H1 (cell line): ENCODE data around the gene GDPD2. TPM values are rescaled to one million over a fixed set of nuclear protein-coding genes. Genes with fewer than 3 reads are reported as not detected.

Source experiments
- CTCF ChIA-PET: fragments of 300-600 bp; sonication (Branson Sonifier 250); formaldehyde crosslinking; loops from one replicate; lab custom pipeline; 2021; ENCODE audit not compliant: partially characterized antibody; lab: Charles Lee
- POLR2A ChIA-PET: fragments of 300-600 bp; sonication (Branson Sonifier 250); formaldehyde crosslinking; loops from one replicate; lab custom pipeline; 2021; ENCODE audit warnings: inconsistent platforms; ENCODE audit not compliant: partially characterized antibody; lab: Charles Lee
- DNase-seq, 2 experiments: peaks; one replicate each; pipeline versions ENCODE4 v3.0.0 to v3.0.0-alpha.2; 2010 to 2022; ENCODE audit warnings: low spot score in 2 of 2, low read depth in 1 of 2, mixed read lengths in 1 of 2
- FAIRE-seq: peaks from 2 replicates; lab custom pipeline; 2011; peaks lifted over from hg19 to GRCh38; lab: Jason Lieb, UNC
- H2AFZ ChIP-seq: 2 replicates; pipeline ENCODE4 v1.8.1; 2012; ENCODE audit warnings: low read length, inconsistent platforms
- H2AK5ac ChIP-seq: 2 replicates; pipeline ENCODE4 v1.6.1; 2013; ENCODE audit warnings: low read depth, low read length
- H2BK120ac ChIP-seq: replicated peaks from 2 replicates; pipeline ENCODE3; 2013; ENCODE audit warnings: low read depth, low read length, inconsistent platforms
- H2BK12ac ChIP-seq: 2 replicates; pipeline ENCODE4 v1.6.1; 2013; ENCODE audit warnings: low read depth, low read length
- H2BK15ac ChIP-seq: 2 replicates; pipeline ENCODE4 v1.6.1; 2013; ENCODE audit warnings: low read length
- H2BK20ac ChIP-seq: 2 replicates; pipeline ENCODE4 v1.6.1; 2013; ENCODE audit warnings: low read length
- H2BK5ac ChIP-seq: 2 replicates; pipeline ENCODE4 v1.6.1; 2013; ENCODE audit warnings: low read depth, low read length
- H3K14ac ChIP-seq: 2 replicates; pipeline ENCODE4 v1.6.1; 2013; ENCODE audit warnings: inconsistent platforms; ENCODE audit not compliant: insufficient read length
- H3K18ac ChIP-seq: 2 replicates; pipeline ENCODE4 v1.6.1; 2013; ENCODE audit warnings: low read length; ENCODE audit errors: extremely low read depth
- H3K23ac ChIP-seq: 2 replicates; pipeline ENCODE4 v1.6.1; 2013; ENCODE audit warnings: inconsistent platforms; ENCODE audit not compliant: insufficient read length
- H3K23me2 ChIP-seq: 2 replicates; pipeline ENCODE4 v1.6.1; 2013; ENCODE audit warnings: low read depth, low read length
- H3K27ac ChIP-seq: 2 replicates; pipeline ENCODE4 v1.6.1; 2011; ENCODE audit warnings: low read depth, low read length, inconsistent platforms
- H3K27me3 ChIP-seq, 4 experiments: replicated peaks in 1 of 4; 1 replicate in 1 of 4; 2 replicates in 3 of 4; pipeline versions ENCODE4 v1.6.1 to v1.8.1; 2011 to 2013; ENCODE audit warnings: low read length in 3 of 4, mild to moderate bottlenecking in 3 of 4, inconsistent platforms in 2 of 4, mixed read lengths in 2 of 4, moderate library complexity in 1 of 4; ENCODE audit not compliant: control insufficient read depth in 3 of 4, insufficient read depth in 3 of 4; ENCODE audit errors: extremely low read depth in 1 of 4
- H3K36me3 ChIP-seq, 4 experiments: 2 replicates each; pipeline versions ENCODE4 v1.6.1 to v1.8.1; 2011 to 2013; ENCODE audit warnings: mild to moderate bottlenecking in 4 of 4, low read length in 3 of 4, moderate library complexity in 2 of 4, control low read depth in 1 of 4, inconsistent platforms in 1 of 4; ENCODE audit not compliant: insufficient read depth in 4 of 4, control insufficient read depth in 2 of 4
- H3K4ac ChIP-seq: replicated peaks from 2 replicates; pipeline ENCODE3; 2013; ENCODE audit warnings: low read length, low read depth, mixed read lengths, inconsistent platforms; ENCODE audit not compliant: insufficient read length
- H3K4me1 ChIP-seq, 4 experiments: replicated peaks in 1 of 4; 1 replicate in 1 of 4; 2 replicates in 3 of 4; pipeline versions ENCODE4 v1.6.1 to v1.8.1; 2011 to 2013; ENCODE audit warnings: low read length in 3 of 4, inconsistent platforms in 2 of 4, mixed read lengths in 1 of 4; ENCODE audit not compliant: insufficient read depth in 4 of 4, control insufficient read depth in 3 of 4
- H3K4me2 ChIP-seq, 2 experiments: 2 replicates each; pipeline versions ENCODE4 v1.6.1 to v1.8.1; 2011 to 2013; ENCODE audit warnings: low read depth in 2 of 2, low read length in 2 of 2, control low read depth in 1 of 2, inconsistent platforms in 1 of 2, mild to moderate bottlenecking in 1 of 2; ENCODE audit not compliant: insufficient read depth in 1 of 2
- H3K4me3 ChIP-seq, 4 experiments: fragments of 200-600, 300-600 bp in 1 of 4; sonication (generic), shearing (Covaris generic), sonication (Bioruptor Twin) in 1 of 4; 2 replicates each; pipeline versions ENCODE4 v1.5.1 to v1.8.1; 2011 to 2016; ENCODE audit warnings: low read length in 4 of 4, low read depth in 3 of 4, control low read depth in 2 of 4, inconsistent platforms in 2 of 4, mild to moderate bottlenecking in 2 of 4, mixed read lengths in 1 of 4, moderate library complexity in 1 of 4; ENCODE audit not compliant: insufficient read depth in 2 of 4; ENCODE audit errors: extremely low read depth in 1 of 4
- H3K56ac ChIP-seq: replicated peaks from 2 replicates; pipeline ENCODE3; 2013; ENCODE audit warnings: low read depth, mild to moderate bottlenecking, mixed read lengths, low read length, inconsistent platforms; ENCODE audit not compliant: insufficient read length
- H3K79me1 ChIP-seq: 2 replicates; pipeline ENCODE4 v1.6.1; 2013; ENCODE audit warnings: low read depth, low read length, control low read depth
- H3K79me2 ChIP-seq, 2 experiments: 2 replicates each; pipeline versions ENCODE4 v1.6.1 to v1.8.1; 2012 to 2013; ENCODE audit warnings: low read length in 2 of 2, mild to moderate bottlenecking in 2 of 2, inconsistent platforms in 1 of 2; ENCODE audit not compliant: insufficient read depth in 2 of 2, control insufficient read depth in 1 of 2
- H3K9ac ChIP-seq, 4 experiments: replicated peaks in 1 of 4; 1 replicate in 1 of 4; 2 replicates in 3 of 4; pipeline versions ENCODE4 v1.6.1 to v1.8.1; 2011 to 2013; ENCODE audit warnings: low read depth in 3 of 4, low read length in 3 of 4, control low read depth in 2 of 4, mild to moderate bottlenecking in 2 of 4, moderate library complexity in 2 of 4, inconsistent platforms in 1 of 4; ENCODE audit errors: extremely low read depth in 1 of 4
- H3K9me3 ChIP-seq, 2 experiments: 2 replicates each; pipeline versions ENCODE4 v1.6.1 to v1.8.1; 2012 to 2013; ENCODE audit warnings: mild to moderate bottlenecking in 2 of 2, moderate library complexity in 2 of 2, control low read depth in 1 of 2, inconsistent platforms in 1 of 2, low read depth in 1 of 2, low read length in 1 of 2, mixed read lengths in 1 of 2; ENCODE audit not compliant: insufficient read depth in 2 of 2
- H4K20me1 ChIP-seq, 2 experiments: replicated peaks in 1 of 2; 2 replicates each; pipeline versions ENCODE3 to v1.8.1; 2011 to 2013; ENCODE audit warnings: inconsistent platforms in 2 of 2, low read length in 2 of 2, mild to moderate bottlenecking in 1 of 2; ENCODE audit not compliant: insufficient read depth in 2 of 2, control insufficient read depth in 1 of 2
- H4K5ac ChIP-seq: 2 replicates; pipeline ENCODE4 v1.6.1; 2013; ENCODE audit warnings: low read length, low read depth, mixed read lengths, inconsistent platforms; ENCODE audit not compliant: insufficient read length
- H4K8ac ChIP-seq: 2 replicates; pipeline ENCODE4 v1.8.0; 2013; ENCODE audit warnings: mild to moderate bottlenecking, moderate library complexity, low read length, inconsistent platforms; ENCODE audit not compliant: insufficient read depth; ENCODE audit errors: extremely low read depth
- H4K91ac ChIP-seq: replicated peaks from 2 replicates; pipeline ENCODE3; 2013; ENCODE audit warnings: low read length, mixed read lengths, inconsistent platforms; ENCODE audit not compliant: insufficient read length
- ATF3 ChIP-seq: IDR thresholded peaks from 2 replicates; pipeline ENCODE4 v1.6.1; 2011; ENCODE audit warnings: low read depth, mild to moderate bottlenecking, low read length; ENCODE audit not compliant: insufficient read depth
- CHD2 ChIP-seq: IDR thresholded peaks from 2 replicates; pipeline ENCODE4 v1.6.1; 2012; ENCODE audit warnings: low read length, improper control_type of control experiment
- CTBP2 ChIP-seq: IDR thresholded peaks from 2 replicates; pipeline ENCODE4 v1.7.0; 2011; ENCODE audit warnings: borderline replicate concordance, mild to moderate bottlenecking, moderate library complexity, mixed read lengths, low read length; ENCODE audit not compliant: insufficient read depth, insufficient read length
- EZH2 ChIP-seq: fragments of 200-600 bp; sonication (generic); IDR thresholded peaks from 2 replicates; pipeline ENCODE4 v1.7.1; 2012; ENCODE audit warnings: low read depth, mild to moderate bottlenecking, moderate library complexity, low read length, inconsistent platforms; ENCODE audit not compliant: severe bottlenecking
- FOSL1 ChIP-seq: IDR thresholded peaks from 2 replicates; pipeline ENCODE4 v1.6.1; 2011; ENCODE audit warnings: mild to moderate bottlenecking, low read depth, low read length, moderate library complexity; ENCODE audit not compliant: insufficient read depth
- NANOG ChIP-seq: IDR thresholded peaks from 2 replicates; pipeline ENCODE4 v1.6.1; 2011; ENCODE audit warnings: low read length, low read depth, mild to moderate bottlenecking, inconsistent platforms; ENCODE audit not compliant: insufficient read depth, poor library complexity, severe bottlenecking
- PHF8 ChIP-seq: fragments of 200-600 bp; sonication (generic); conservative IDR thresholded peaks from 2 replicates; pipeline ENCODE4 v1.7.1; 2012; ENCODE audit warnings: low read depth, mild to moderate bottlenecking, inconsistent platforms, low read length, moderate library complexity
- POLR2AphosphoS5 ChIP-seq: IDR thresholded peaks from 2 replicates; pipeline ENCODE4 v1.6.1; 2011; ENCODE audit warnings: low read depth, low read length
- SAP30 ChIP-seq: fragments of 300-600 bp; sonication (generic); IDR thresholded peaks from 2 replicates; pipeline ENCODE4 v1.7.1; 2012; ENCODE audit warnings: low read length, moderate library complexity, mild to moderate bottlenecking, inconsistent platforms; ENCODE audit not compliant: insufficient read depth, insufficient replicate concordance
- SP2 ChIP-seq: IDR thresholded peaks from 2 replicates; pipeline ENCODE4 v1.6.1; 2012; ENCODE audit warnings: mild to moderate bottlenecking, low read length, inconsistent platforms
- TCF12 ChIP-seq: IDR thresholded peaks from 2 replicates; pipeline ENCODE4 v1.6.1; 2011; ENCODE audit warnings: low read depth, mild to moderate bottlenecking, low read length
- WGBS, 2 experiments: shearing (Covaris generic) in 1 of 2; methylation state at CpG; one replicate each; pipeline versions ENCODE4 v1.1.6 to v1.1.7; 2013 to 2015; ENCODE audit warnings: low lambda C conversion rate in 2 of 2, mixed read lengths in 2 of 2, inconsistent platforms in 1 of 2, low coverage in 1 of 2, missing lambda C conversion rate in 1 of 2; ENCODE audit not compliant: insufficient replicate concordance in 2 of 2, insufficient coverage in 1 of 2, insufficient read length in 1 of 2; ENCODE audit errors: extremely low coverage in 1 of 2, missing lambda C conversion rate in 1 of 2; 5-methylcytosine and 5-hydroxymethylcytosine counted together
- polyA plus RNA-seq, 7 experiments: library from polyadenylated mRNA; depleted of rRNA in 3 of 7; stranded (reverse) in 5 of 7; unstranded in 2 of 7; fragments of >200 nt in 5 of 7; fragments of 200-250 nt in 2 of 7; gene quantifications; 1 replicate in 5 of 7; 2 replicates in 1 of 7; 4 replicates in 1 of 7; pipeline versions ENCODE4 v1.2.1 to v1.2.3, GENCODE V29; 2011 to 2013; ENCODE audit warnings: missing spikeins in 2 of 7, mixed read lengths in 2 of 7
- total RNA-seq: library from RNA; stranded (reverse); fragmentation: NEBNext Ultra II Directional; extraction: Animal tissue kit (Norgen Biotek cat#: 25700); gene quantifications from 2 replicates; pipeline ENCODE4 v1.2.1, GENCODE V29; 2021

The GDPD2 gene
- total and polyA plus RNA-seq, 2 of the 8 experiments (the other 6 are each of a cell fraction or from before 2014, with no cell fraction given): 25.6 to 68.3 TPM

- Histone ChIP-seq H2AK5ac (no peak overlapping the region), H4K91ac (no peak overlapping the region), H3K79me2 (peaks cover 0 to 77% of the 10 kb centered on the region in 2 experiments; a peak in 2 of 4 replicates), H3K23ac (no peak overlapping the region), H3K23me2 (peaks cover 1% of the 10 kb centered on the region), H2AFZ (no peak overlapping the region), H4K5ac (no peak overlapping the region), H3K9me3 (no peaks in the 10 kb centered on the region), H3K14ac (no peak overlapping the region), H3K27ac (no peak overlapping the region; the same call in 1 of the 2 replicates), H3K27me3 (no peaks in the 10 kb centered on the region), H3K18ac (no peak overlapping the region), H2BK12ac (no peak overlapping the region), H3K9ac (no peak overlapping the region), H4K20me1 (peaks cover 4 to 29% of the 10 kb centered on the region in 2 experiments), H2BK20ac (no peak overlapping the region), H3K4me2 (no peak overlapping the region), H4K8ac (no peak overlapping the region), H2BK120ac (no peak overlapping the region), H3K4ac (no peak overlapping the region), H3K56ac (no peak overlapping the region), H2BK15ac (no peak overlapping the region), H3K4me1 (peaks cover 8 to 40% (median 25%) of the 10 kb centered on the region in 4 experiments; a peak in 6 of 7 replicates), H3K79me1 (peaks cover 4% of the 10 kb centered on the region), H3K4me3 (no peak overlapping the region), H2BK5ac (no peak overlapping the region), H3K36me3 (peaks cover 0 to 35% (median 10%) of the 10 kb centered on the region in 4 experiments; a peak in 5 of 8 replicates)
- POLR2A ChIA-PET: interaction anchor here (1.1 to 5.3 kb wide), 5 partner anchors 12 to 26 kb away, joined by 3 to 29 read pairs (median 5); no protein-coding TSS in a partner anchor
- no peak for FAIRE-seq
- no peak for DNase-seq
- CTCF ChIA-PET: interaction anchor here (1.1 to 1.5 kb wide), 3 partner anchors 11 to 27 kb away, joined by 3 to 6 read pairs (median 3); no protein-coding TSS in a partner anchor
- WGBS, 2 experiments: 92% methylated on average over 7 of the region's 8 CpGs; no CpG with 5 or more reads in 1 of the 2 experiments
- no peak for TF ChIP-seq CTBP2
- no peak for TF ChIP-seq NANOG
- no peak for TF ChIP-seq PHF8
- no peak for TF ChIP-seq TCF12
- TF ChIP-seq CHD2: no peak
- TF ChIP-seq EZH2: no peak
- no peak for TF ChIP-seq POLR2AphosphoS5
- no peak for TF ChIP-seq SAP30
- no peak for TF ChIP-seq ATF3
- TF ChIP-seq FOSL1: no peak
- no peak for TF ChIP-seq SP2
These were observed 58.6 kb downstream of the GDPD2 start for GRCh38 chrX:70481471-70482270.
